K562 (cell line): ENCODE results near the gene IFI30. TPM values are rescaled to one million over a fixed set of nuclear protein-coding genes. Genes with fewer than 3 reads are reported as not detected.
A peak's percentile ranks its signal among the peaks of the same experiment; 100 is the strongest.

Experiments
- ATF1 ChIP-seq, 2 experiments: fragments of 450-650 bp in 1 of 2; IDR thresholded peaks; 2 replicates each; pipeline ENCODE4 v1.6.1; 2016; ENCODE audit warnings: missing compliant biosample characterization in 1 of 2, missing genetic modification characterization in 1 of 2
- BCL6 ChIP-seq: fragments of 250-450 bp; sonication (Bioruptor Pico); IDR thresholded peaks from 2 replicates; pipeline ENCODE4 v1.4.0; 2020
- CLOCK ChIP-seq: fragments of 250-450 bp; sonication (Bioruptor Pico); IDR thresholded peaks from 2 replicates; pipeline ENCODE4 v1.4.0; 2020; ENCODE audit warnings: mild to moderate bottlenecking, moderate library complexity, borderline replicate concordance
- DEAF1 ChIP-seq: fragments of 450-650 bp; formaldehyde crosslinking; IDR thresholded peaks from 2 replicates; pipeline ENCODE4 v1.4.0; 2020; ENCODE audit warnings: mild to moderate bottlenecking, moderate library complexity
- LARP7 ChIP-seq: fragments of 450-650 bp; IDR thresholded peaks from 2 replicates; pipeline ENCODE4 v1.6.1; 2016
- LCOR ChIP-seq: sonication (generic); formaldehyde crosslinking; IDR thresholded peaks from 2 replicates; pipeline ENCODE4 v1.8.0; 2022; ENCODE audit warnings: mild to moderate bottlenecking, missing genetic modification reagents
- PHF21A ChIP-seq: fragments of 450-650 bp; IDR thresholded peaks from 2 replicates; pipeline ENCODE4 v1.6.1; 2017; ENCODE audit warnings: low read depth, borderline replicate concordance
- SMAD2 ChIP-seq: fragments of 150-350 bp; IDR thresholded peaks from 2 replicates; pipeline ENCODE4 v1.6.1; 2014; ENCODE audit warnings: low read depth, mild to moderate bottlenecking, low read length
- SNIP1 ChIP-seq: fragments of 450-650 bp; IDR thresholded peaks from 2 replicates; pipeline ENCODE4 v1.7.1; 2017; ENCODE audit warnings: low read depth, mild to moderate bottlenecking
- ZBTB11 ChIP-seq, 3 experiments: fragments of 200-800 bp in 1 of 3; fragments of 250-450 bp in 1 of 3; fragments of 450-650 bp in 1 of 3; sonication (Bioruptor Pico) in 1 of 3; sonication (Bioruptor generic) in 1 of 3; formaldehyde crosslinking in 1 of 3; IDR thresholded peaks; 2 replicates each; pipeline versions ENCODE4 v1.6.1 to v1.8.0; 2016 to 2022; ENCODE audit warnings: mild to moderate bottlenecking in 2 of 3, missing genetic modification characterization in 2 of 3, missing compliant biosample characterization in 1 of 3, moderate library complexity in 1 of 3
- ZBTB7A ChIP-seq: IDR thresholded peaks from 2 replicates; pipeline ENCODE4 v1.6.1; 2011; ENCODE audit warnings: low read depth, mild to moderate bottlenecking, low read length, moderate library complexity, borderline replicate concordance; ENCODE audit not compliant: control insufficient read depth
- ZMIZ1 ChIP-seq, 2 experiments: fragments of 150-350 bp in 1 of 2; IDR thresholded peaks; 2 replicates each; pipeline ENCODE4 v1.6.1; 2012 to 2016; ENCODE audit warnings: low read depth in 2 of 2, low read length in 2 of 2, mild to moderate bottlenecking in 1 of 2, moderate library complexity in 1 of 2
- ZNF263 ChIP-seq: sonication (generic); formaldehyde crosslinking; IDR thresholded peaks from 2 replicates; pipeline ENCODE4 v1.8.0; 2022; ENCODE audit warnings: mild to moderate bottlenecking, missing genetic modification reagents, borderline replicate concordance
- ZNF384 ChIP-seq: IDR thresholded peaks from 2 replicates; pipeline ENCODE4 v1.6.1; 2012; ENCODE audit warnings: low read depth, low read length, improper control_type of control experiment
- ZNF589 ChIP-seq: fragments of 200-800 bp; sonication (Bioruptor generic); IDR thresholded peaks from 2 replicates; pipeline ENCODE4 v1.6.1; 2016; ENCODE audit warnings: low read depth, missing genetic modification characterization, missing compliant biosample characterization
- polyA plus RNA-seq, 8 experiments: library from polyadenylated mRNA; depleted of rRNA in 4 of 8; stranded (reverse) in 5 of 8; unstranded in 3 of 8; fragments of >200 nt; fragmentation: Nextera tagmentation in 2 of 8; fragmentation: Illumina TruSeq in 1 of 8; extraction: Ambion mirVana in 2 of 8; extraction: Trizol in 1 of 8; gene quantifications; 2 replicates each; pipeline versions ENCODE4 v1.2.1 to v1.2.3, GENCODE V29; 2011 to 2014; ENCODE audit warnings: inconsistent platforms in 1 of 8, missing spikeins in 1 of 8
- total RNA-seq, 7 experiments: library from RNA; depleted of rRNA in 6 of 7; stranded (reverse); fragments of >200 nt in 6 of 7; fragmentation: Illumina TruSeq in 2 of 7; extraction: Trizol in 2 of 7; gene quantifications; 2 replicates each; pipeline versions ENCODE4 v1.2.1 to v1.2.3, GENCODE V29; 2011 to 2021; ENCODE audit warnings: low replicate concordance in 1 of 7

Gene IFI30
- total and polyA plus RNA-seq, 9 of the 15 experiments (the other 6 are each of a cell fraction or from before 2014, with no cell fraction given), result 63.7 to 430 (median 109) TPM

GRCh38 chr19:18223860-18224524, 50.4 kb downstream of the IFI30 start (continued):
- no peak; the same call in 1 of the 2 replicates for TF ChIP-seq DEAF1 (CRISPR knock-in tag)
- peak; percentile 95 for TF ChIP-seq LARP7
- no peak for TF ChIP-seq ZNF384
- TF ChIP-seq CLOCK (CRISPR knock-in tag), result no peak
- TF ChIP-seq ZMIZ1 (IDR thresholded peaks at IDR 0.05; ENCODE audit: low read depth in 2 of 2, low read length in 2 of 2), result peak in 1 of 2 experiments; percentile 58; a peak in 1 of 4 replicates
- no peak for TF ChIP-seq SMAD2
- no peak for TF ChIP-seq SNIP1
- peak; percentile 30; the same call in 1 of the 2 replicates for TF ChIP-seq ZNF589
- peak; percentile 60; the same call in 1 of the 2 replicates for TF ChIP-seq PHF21A
- TF ChIP-seq ZBTB11 (CRISPR knock-in tag; IDR thresholded peaks at IDR 0.05), result peak in 2 of 3 experiments; percentile 86 to 98; a peak in 4 of 6 replicates
- TF ChIP-seq ZNF263, result peak; percentile 90
- TF ChIP-seq BCL6 (CRISPR knock-in tag), result no peak
- TF ChIP-seq ZBTB7A, result peak; percentile 93
- no peak for TF ChIP-seq ATF1 (CRISPR knock-in tag; IDR thresholded peaks at IDR 0.05)
- TF ChIP-seq ATF1 (tag; IDR thresholded peaks at IDR 0.05), result peak; percentile 63
- TF ChIP-seq LCOR (CRISPR knock-in tag), result peak; percentile 83
